HG02610 (cell line): ENCODE data around the gene OSBPL1A.

Experiments
- ATAC-seq: cut with Tn5 transposase; IDR thresholded peaks from one replicate; pipeline ENCODE4 v1.9.1; 2021; ENCODE audit warnings: mild to moderate bottlenecking, moderate library complexity; ENCODE audit not compliant: unreplicated experiment

Gene OSBPL1A

GRCh38 chr18:24344509-24344908 lies 53.1 kb downstream of the OSBPL1A start:
- no peak for ATAC-seq

DNA sequence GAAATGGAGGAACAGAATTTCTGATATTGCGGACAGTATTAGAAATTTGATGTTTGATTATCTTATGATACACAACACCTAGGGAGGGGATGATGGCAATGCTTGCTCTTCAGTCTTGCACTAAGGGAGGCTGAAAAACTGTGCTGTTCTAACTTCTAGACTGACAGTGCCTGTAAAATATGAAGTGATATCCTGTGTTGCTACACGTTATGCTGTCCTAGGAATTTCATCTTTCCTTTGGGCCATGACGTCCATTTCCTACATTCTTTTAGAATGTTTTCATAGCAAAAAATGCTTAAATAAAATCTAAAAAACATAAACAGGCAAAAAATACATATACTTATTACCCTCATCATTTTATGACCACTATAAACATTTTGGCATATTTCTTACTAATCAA lies 55.3 kb downstream of the OSBPL1A start:
- ATAC-seq, result no peak

DNA sequence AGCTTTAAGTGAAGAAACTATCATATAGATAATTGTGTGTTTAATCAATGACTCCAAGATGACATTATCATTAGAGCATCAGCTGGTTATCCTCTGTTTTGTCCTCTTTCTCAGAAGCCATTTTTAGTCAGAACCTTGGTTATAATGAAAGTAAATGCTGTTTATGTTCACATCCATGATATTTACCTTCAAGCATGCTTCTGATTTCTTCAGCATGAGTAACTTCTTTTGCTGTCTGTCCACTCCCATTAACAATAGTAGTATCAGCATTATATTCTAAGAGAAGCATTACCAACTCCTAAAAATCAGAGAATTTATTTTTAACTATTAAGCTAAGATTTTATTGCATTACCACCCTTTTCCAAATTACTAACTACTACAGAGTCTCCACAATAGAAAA lies 56.3 kb downstream of the OSBPL1A start:
- ATAC-seq, result no peak

- ATAC-seq, result no peak
Observed at GRCh38 chr18:24333084-24333483, 64.5 kb downstream of the OSBPL1A start.

DNA sequence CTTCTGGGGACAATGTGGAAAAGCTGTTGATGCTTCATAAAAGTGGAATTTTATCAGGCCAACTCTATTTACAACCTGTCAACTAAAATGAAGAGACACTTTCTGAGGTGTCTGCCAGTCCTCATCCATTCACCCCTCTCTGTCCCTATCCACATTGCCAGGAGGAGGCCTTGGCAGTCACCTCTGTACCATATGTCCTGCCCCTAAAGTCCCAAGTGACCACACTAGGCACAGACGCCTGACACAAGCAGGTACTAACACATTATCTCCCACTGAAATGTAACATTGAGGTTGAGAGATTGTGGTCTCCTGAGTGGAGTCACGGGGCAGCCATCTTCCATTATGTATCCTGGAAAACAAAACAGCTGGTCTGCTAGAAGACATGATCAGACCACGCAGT lies 71.4 kb downstream of the OSBPL1A start:
- ATAC-seq, result no peak

DNA sequence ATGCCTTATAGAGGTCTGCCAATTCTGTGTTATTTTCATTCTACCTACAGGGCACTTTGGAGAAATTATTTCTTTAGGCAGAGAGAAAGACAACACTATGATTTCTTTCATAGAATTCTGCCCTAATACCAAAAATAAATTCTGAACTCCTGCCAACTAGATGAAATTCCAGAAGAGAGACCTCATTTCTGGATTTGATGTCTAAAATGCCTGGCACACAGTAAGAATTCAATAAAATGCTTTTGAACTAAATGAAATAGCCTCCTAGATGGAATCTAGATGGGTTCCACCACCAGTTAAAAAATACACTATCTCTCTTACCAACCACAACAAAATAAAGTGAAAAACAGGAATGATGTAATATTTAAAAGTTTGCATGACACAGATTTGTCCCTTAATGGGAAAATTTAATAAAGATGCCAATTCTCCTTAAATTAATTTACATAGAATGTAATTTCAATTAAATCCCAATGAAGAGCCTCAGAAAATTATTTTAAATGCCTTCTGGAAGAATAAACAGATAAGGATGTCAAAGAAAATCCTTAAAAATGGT lies 75.0 kb downstream of the OSBPL1A start:
- ATAC-seq, result no peak

GRCh38 chr18:24321071-24321470 lies 76.6 kb downstream of the OSBPL1A start:
- no peak for ATAC-seq

DNA sequence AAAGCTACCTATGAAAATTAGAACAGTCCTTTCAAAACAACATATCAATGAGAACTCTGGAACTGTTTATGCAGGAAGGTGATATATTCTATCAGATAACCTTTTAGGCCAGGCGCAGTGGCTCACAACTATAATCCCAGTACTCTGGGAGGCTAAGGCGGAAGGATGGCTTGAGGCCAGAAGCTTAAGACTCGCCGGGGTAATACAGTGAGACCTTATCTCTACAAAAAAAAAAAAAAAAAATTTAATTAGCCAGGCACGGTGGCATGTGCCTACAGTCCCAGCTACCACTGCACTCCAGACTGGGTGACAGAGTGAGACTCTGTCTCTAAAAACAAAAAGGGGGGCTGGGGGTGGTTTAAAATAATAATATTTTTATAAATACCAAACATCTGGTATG lies 77.9 kb downstream of the OSBPL1A start:
- ATAC-seq, result no peak

DNA sequence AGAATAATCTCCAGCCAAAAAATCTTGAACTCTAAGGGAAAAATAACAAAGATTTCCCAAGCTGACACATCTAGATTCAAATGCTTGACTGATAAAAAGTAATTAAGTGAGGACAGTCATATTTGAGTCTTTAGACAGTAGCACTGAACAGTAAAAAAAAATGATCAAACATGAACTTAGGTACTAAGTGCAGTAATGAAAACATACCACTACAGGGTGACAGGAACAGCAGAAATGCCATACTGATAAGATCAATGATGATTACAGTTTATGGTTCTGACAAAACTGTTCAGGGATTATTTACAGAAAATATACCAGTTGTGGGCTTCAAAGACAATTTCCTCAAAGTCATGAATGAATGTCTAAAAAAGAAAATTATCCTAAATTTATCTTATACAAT lies 80.3 kb downstream of the OSBPL1A start:
- no peak for ATAC-seq

- no peak for ATAC-seq
Observed at GRCh38 chr18:24315170-24315569, 82.5 kb downstream of the OSBPL1A start.

GRCh38 chr18:24306201-24306600 lies 91.4 kb downstream of the OSBPL1A start:
- ATAC-seq, result no peak

DNA sequence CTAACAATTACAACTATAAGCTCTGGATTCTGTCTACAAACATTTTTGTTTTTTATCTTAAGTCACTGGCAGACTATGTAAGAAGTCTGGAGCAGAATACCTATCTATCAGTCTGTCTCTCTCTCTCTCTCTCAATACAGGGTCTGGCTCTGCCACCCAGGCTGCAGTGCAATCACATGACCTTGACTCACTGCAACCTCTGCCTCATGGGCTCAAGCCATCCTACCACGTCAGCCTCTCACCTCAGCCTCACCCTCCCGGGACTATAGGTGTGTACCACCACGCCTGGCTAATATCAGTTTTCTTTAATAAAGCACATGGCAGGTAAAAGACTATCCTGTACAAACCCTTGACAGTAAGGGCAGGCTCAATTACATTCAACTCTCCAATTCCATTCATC lies 96.9 kb downstream of the OSBPL1A start:
- ATAC-seq, result no peak

- ATAC-seq, result no peak
Observed at GRCh38 chr18:24296276-24296675, 101.3 kb downstream of the OSBPL1A start.

DNA sequence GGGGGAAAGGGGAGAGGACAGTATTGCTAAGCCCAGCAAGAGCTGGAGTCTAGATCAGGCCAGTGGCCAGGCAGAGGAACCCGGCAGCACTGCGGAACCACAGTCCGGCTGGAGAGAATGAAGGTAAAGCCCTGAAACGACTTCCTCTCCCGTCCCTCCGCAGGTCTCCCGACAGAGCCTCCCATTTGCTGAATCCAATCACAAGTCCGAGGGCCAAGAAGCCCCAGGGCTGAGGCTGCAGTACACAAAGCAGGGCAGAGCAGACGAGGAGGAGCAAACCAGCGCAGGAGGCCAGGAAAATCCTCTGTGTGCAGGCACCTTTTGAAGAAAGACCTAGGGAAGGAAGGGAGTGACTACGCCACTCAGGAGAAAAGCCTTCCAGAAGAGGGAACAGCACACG lies 104.4 kb downstream of the OSBPL1A start:
- ATAC-seq, result no peak

GRCh38 chr18:24278591-24278990 lies 119.0 kb downstream of the OSBPL1A start:
- no peak for ATAC-seq

GRCh38 chr18:24277516-24278195 lies 120.0 kb downstream of the OSBPL1A start:
- ATAC-seq, result no peak

DNA sequence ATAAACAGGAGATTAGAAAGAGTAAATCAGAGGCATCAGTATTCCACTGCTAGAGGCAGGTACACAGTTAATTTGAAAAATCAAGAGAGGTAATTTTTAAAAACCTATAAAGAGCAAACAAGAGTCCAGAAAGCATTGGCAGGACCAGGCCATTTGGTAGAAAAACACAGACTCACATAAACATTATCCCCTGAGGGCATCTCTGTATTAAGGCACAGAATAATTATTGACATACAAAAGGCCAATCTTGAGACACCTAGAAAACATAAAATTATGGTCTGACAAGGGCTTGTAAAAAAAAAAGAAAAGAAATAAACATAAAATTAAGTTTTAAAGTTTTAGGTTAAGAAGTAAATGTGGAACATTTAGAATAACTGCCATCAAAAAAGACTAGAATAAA lies 120.6 kb downstream of the OSBPL1A start:
- ATAC-seq, result no peak

DNA sequence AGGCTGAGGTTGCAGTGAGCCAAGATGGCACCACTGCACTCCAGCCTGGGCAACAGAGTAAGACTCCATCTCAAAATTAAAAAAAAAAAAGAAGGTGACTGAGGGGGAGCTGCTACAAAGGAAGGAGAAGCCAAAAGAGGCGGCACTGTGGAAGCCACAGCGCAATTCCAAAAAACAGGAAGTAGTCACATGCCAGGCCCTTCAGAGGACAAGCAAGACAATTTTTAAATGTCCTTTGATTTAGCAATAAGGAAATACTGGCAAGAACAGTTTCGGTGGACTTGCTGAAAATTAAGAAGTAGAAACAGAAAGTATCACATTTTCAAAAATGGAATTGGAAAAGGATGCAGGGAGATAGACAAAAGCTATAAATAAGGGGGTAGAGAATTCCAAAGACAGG lies 122.8 kb downstream of the OSBPL1A start:
- ATAC-seq, result no peak

GRCh38 chr18:24273596-24273995 lies 124.0 kb downstream of the OSBPL1A start:
- ATAC-seq, result no peak

- ATAC-seq, result no peak
Observed at GRCh38 chr18:24272229-24272525, 125.4 kb downstream of the OSBPL1A start.

DNA sequence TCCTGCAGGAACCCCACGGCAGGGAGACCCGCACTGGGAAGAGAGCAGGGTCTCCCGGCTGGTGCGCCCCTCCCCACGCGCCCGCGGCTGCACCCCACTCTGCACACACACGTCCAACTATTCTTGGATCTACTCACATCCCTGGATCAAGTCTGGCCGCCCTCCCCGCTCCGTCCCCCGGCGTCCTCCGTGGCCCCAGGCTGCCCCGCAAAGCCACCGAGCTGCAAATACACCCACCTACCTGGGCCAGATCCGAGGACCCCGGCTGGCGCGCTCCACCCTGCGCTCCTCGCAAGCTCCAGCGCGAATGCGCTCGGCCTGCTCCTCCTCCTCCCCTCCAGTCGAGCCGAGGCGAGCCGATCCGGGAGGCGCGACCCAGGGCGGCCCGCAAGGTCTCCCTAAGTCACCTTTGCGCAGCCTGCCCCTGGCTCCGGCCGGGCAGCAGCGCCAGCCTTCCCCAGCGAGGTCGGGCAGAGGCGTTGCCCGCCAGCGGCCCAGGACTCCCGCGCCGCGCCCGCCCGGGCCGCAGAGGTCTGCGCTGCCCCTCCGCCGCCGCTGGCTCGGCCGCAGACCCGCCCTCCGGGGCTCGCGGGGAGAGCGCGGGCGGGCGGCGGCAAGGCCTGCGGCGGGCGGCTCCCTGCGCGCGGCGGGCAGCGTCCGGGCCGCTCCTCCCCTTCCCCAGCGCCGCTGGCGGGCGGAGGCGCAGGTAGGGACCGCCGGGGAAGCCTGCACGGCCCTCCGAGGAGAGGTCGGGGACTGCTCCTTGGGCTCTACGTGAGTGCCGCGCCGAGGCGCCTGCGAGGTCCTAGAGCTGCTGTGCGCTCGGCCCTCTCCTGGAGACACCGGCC lies 126.0 kb downstream of the OSBPL1A start:
- no peak for ATAC-seq

DNA sequence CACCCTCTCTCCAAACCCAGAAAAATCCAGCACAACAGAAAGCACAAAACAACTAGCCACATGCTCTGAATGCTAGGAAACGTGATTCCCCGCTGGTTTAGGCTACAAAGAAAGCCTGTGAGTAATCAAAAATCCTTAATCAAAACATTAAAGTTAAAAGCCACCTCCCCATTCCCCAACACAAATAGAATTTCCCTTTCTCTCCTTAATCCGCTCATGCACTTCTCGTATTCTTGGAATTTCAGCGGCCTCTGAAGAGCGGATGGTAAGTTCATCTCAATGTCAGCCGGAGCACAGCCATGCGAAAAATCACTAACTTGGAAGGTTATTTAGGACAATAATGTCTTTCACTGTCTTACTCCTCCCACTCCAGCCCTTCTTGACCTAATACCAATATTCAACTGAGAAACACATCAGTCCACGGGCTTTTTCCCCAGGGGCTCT lies 126.7 kb downstream of the OSBPL1A start:
- ATAC-seq, result no peak
